ENCODE data around the gene GLT1D1.
A peak's percentile ranks its signal among the peaks of the same experiment; 100 is the strongest.
"Not testable (repeated sequence)": the region's sequence is repeated elsewhere in the genome, so short reads cannot be mapped to it uniquely, and the experiment has no call there.

Gene GLT1D1

GRCh38 chr12:128852885-128853599, at the start of gene GLT1D1:
Gene GLT1D1 (plus strand): TSS chr12:128853478. CDS start chr12:128853582, 104 bp downstream.
- TF ChIP-seq CTCF (IDR thresholded peaks at IDR 0.05; ENCODE audit: borderline replicate concordance, insufficient read depth, low read depth, low read length): no peak
- peak within 1 kb of the TSS; percentile 26 for H3K4me3 ChIP-seq (ENCODE audit: low read depth, low read length)

DNA sequence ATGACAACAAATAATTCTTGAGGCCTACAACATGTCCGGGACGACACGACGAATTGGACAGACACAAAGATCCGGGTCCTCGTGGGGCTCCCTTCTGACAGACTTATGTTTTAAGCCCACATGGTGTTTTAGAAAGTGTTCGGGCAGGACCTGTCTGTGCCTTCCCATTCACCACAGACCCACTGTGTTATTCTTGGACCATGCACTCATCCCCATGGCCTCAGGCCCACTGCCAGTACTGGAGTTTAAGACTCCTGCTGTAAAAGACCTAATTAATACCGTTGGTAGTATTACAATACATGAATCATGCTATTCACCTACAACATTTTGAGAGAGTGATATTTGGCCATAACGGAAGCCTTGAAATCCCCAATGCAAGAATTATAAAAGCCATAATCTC, 49.5 kb upstream of the GLT1D1 start:
- TF ChIP-seq CTCF (IDR thresholded peaks at IDR 0.05; ENCODE audit: borderline replicate concordance, insufficient read depth, low read depth, low read length): no peak
- no peak overlapping the region for H3K4me3 ChIP-seq (ENCODE audit: low read depth, low read length)

DNA sequence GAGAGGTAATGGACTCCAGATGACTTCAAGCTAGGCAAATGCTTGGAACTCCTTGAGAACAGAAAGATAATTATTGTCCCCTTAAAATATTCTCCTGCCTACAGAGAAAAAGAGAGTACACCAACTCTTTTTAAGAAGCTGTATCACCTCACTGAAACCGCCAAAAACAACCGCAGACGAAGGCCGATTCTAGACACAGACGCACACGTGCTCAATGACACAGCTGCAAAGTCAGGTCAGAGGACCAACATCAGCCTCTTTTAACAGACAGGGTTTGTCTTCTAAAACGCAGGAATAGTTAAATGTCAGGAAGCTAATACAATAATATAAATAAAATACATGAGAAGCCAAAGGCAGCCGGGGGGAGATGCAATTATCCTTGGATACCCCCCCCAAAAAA, 48.5 kb upstream of the GLT1D1 start:
- H3K4me3 ChIP-seq (ENCODE audit: low read depth, low read length): no peak overlapping the region
- no peak for TF ChIP-seq CTCF (IDR thresholded peaks at IDR 0.05; ENCODE audit: borderline replicate concordance, insufficient read depth, low read depth, low read length)

- H3K4me3 ChIP-seq (ENCODE audit: low read depth, low read length): not testable (repeated sequence)
Observed at GRCh38 chr12:128805406-128805805, 47.9 kb upstream of the GLT1D1 start.

DNA sequence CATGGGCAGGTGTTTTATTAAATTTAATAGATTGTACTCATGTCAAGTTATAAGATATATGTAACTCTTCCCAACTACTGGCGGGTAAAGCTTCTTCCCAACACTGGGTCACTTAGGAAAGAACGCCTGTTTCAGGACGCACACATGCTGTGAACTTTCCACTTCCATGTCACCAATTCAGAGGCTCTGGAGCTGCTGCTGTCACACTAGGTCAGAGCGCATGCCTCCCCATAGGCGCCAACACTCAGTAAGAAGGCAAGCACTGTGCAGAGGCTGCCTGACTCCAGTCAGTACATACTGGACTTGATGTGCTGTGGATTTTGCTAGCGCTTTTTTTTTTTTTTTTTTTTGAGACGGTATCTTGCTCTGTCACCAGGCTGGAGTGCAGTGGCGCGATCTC, 46.7 kb upstream of the GLT1D1 start:
- no peak overlapping the region for H3K4me3 ChIP-seq (ENCODE audit: low read depth, low read length)
- no peak for TF ChIP-seq CTCF (IDR thresholded peaks at IDR 0.05; ENCODE audit: borderline replicate concordance, insufficient read depth, low read depth, low read length)

DNA sequence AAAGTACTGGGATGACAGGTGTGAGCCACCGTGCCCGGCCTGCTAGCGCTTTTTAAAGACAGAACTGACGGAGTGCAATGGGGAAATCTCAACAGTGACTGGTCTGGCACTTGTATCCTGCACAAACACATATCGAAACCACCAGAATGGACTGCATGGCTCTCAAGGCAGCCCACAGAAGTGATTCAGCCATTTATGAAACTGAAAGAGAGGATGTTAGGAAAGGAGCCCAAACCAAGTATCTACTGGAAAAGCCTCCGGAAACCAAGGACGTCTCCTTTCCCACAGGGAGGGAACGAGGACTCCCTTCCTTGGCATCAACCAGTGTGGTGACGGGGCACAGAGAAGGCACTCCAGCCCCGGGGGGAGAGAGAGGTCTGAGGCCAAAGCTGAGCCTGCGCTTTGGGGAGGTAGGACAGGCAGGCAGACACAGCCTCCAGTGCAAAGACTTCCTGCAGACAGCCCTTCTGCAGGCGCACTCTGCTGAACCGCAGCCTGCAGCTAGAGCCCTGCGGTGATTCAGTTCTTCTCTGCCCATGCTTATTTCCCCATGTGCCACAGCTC, 46.0 kb upstream of the GLT1D1 start:
- H3K4me3 ChIP-seq (ENCODE audit: low read depth, low read length): no peak overlapping the region
- no peak for TF ChIP-seq CTCF (IDR thresholded peaks at IDR 0.05; ENCODE audit: borderline replicate concordance, insufficient read depth, low read depth, low read length)

GRCh38 chr12:128808651-128809050, 44.6 kb upstream of the GLT1D1 start:
- no peak overlapping the region for H3K4me3 ChIP-seq (ENCODE audit: low read depth, low read length)
- TF ChIP-seq CTCF (IDR thresholded peaks at IDR 0.05; ENCODE audit: borderline replicate concordance, insufficient read depth, low read depth, low read length): no peak
